HG02970 (cell line): ENCODE measurements around the gene MEGF11.

ENCODE experiments used
- ATAC-seq: cut with Tn5 transposase; IDR thresholded peaks from one replicate; pipeline ENCODE4 v1.9.1; 2021; ENCODE audit warnings: mild to moderate bottlenecking, moderate library complexity, moderate number of reproducible peaks; ENCODE audit not compliant: unreplicated experiment, low FRiP score

The MEGF11 gene

GRCh38 chr15:65914981-65915925 is 338.3 kb downstream of the MEGF11 start:
- no peak for ATAC-seq

- no peak for ATAC-seq
Measured at GRCh38 chr15:65914386-65914785, 339.2 kb downstream of the MEGF11 start.

GRCh38 chr15:65913631-65914199 is 339.8 kb downstream of the MEGF11 start:
- no peak for ATAC-seq

GRCh38 chr15:65912235-65912634 is 341.3 kb downstream of the MEGF11 start:
- ATAC-seq = no peak

- no peak for ATAC-seq
Measured at GRCh38 chr15:65910341-65910740, 343.2 kb downstream of the MEGF11 start.

- no peak for ATAC-seq
Measured at GRCh38 chr15:65909831-65910230, 343.7 kb downstream of the MEGF11 start.

- no peak for ATAC-seq
Measured at GRCh38 chr15:65908876-65909275, 344.7 kb downstream of the MEGF11 start.

- ATAC-seq = no peak
Measured at GRCh38 chr15:65907661-65908060, 345.9 kb downstream of the MEGF11 start.

GRCh38 chr15:65906396-65906795 is 347.2 kb downstream of the MEGF11 start:
- no peak for ATAC-seq

- ATAC-seq = no peak
Measured at GRCh38 chr15:65904301-65904700, 349.2 kb downstream of the MEGF11 start.

GRCh38 chr15:65903296-65904073 is 350.1 kb downstream of the MEGF11 start:
- no peak for ATAC-seq

GRCh38 chr15:65902373-65902772 is 351.2 kb downstream of the MEGF11 start:
- peak; percentile 63 for ATAC-seq

GRCh38 chr15:65901836-65902235 is 351.7 kb downstream of the MEGF11 start:
- ATAC-seq = no peak

GRCh38 chr15:65901336-65901735 is 352.2 kb downstream of the MEGF11 start:
- no peak for ATAC-seq

- no peak for ATAC-seq
Measured at GRCh38 chr15:65900488-65900887, 353.1 kb downstream of the MEGF11 start.

- no peak for ATAC-seq
Measured at GRCh38 chr15:65896236-65896635, 357.3 kb downstream of the MEGF11 start.

GRCh38 chr15:65893060-65893459 is 360.5 kb downstream of the MEGF11 start:
- ATAC-seq = no peak

- ATAC-seq = no peak
Measured at GRCh38 chr15:65888981-65889380, 364.6 kb downstream of the MEGF11 start.

GRCh38 chr15:65887565-65887964 is 366.0 kb downstream of the MEGF11 start:
- ATAC-seq = no peak

GRCh38 chr15:65885668-65886218 is 367.8 kb downstream of the MEGF11 start:
- no peak for ATAC-seq

GRCh38 chr15:65884511-65884910 is 369.0 kb downstream of the MEGF11 start:
- no peak for ATAC-seq
